ENCODE results near the gene ATP6AP1. TPM values are rescaled to one million over a fixed set of nuclear protein-coding genes. Genes with fewer than 3 reads are reported as not detected.

The ATP6AP1 gene
- total and polyA plus RNA-seq, 5 experiments from 2014 or later = 51.9 to 111 (median 84.7) TPM

- Mint-ChIP-seq H3K36me3 (peaks cover 0 to 12% (median 0%) of the 10 kb centered on the region in 3 donors), H3K27ac (peak overlapping the region in 5 of 10 donors; percentile 17 to 85 (median 55)), H3K4me3 (peak overlapping the region in 3 of 10 donors; percentile 7 to 78 (median 34)), H3K9me3 (no peaks in the 10 kb centered on the region), H3K4me1 (peaks cover 4 to 40% (median 27%) of the 10 kb centered on the region in 4 donors), H3K27me3 (no peaks in the 10 kb centered on the region)
- no peak for DNase-seq
- POLR2A ChIA-PET = interaction anchor here (0.7 to 2.6 kb wide), 8 partner anchors 10 to 49 kb away, joined by 3 to 11 read pairs (median 6); partner anchors contain the start of genes PLXNA3 and SLC10A3
- no peak for ATAC-seq
Observed at GRCh38 chrX:154441984-154442707, 13.7 kb downstream of the ATP6AP1 start.

GRCh38 chrX:154443479-154443910 lies 15.0 kb downstream of the ATP6AP1 start:
- POLR2A ChIA-PET = interaction anchor here (0.7 to 2.4 kb wide), 8 partner anchors 9 to 64 kb away, joined by 3 to 8 read pairs (median 3); partner anchors contain the start of genes EMD, SLC10A3 and UBL4A
- H3K27me3 Mint-ChIP-seq = no peaks in the 10 kb centered on the region
- no peak for DNase-seq
- ATAC-seq = peak; percentile 18 to 21
- no peaks in the 10 kb centered on the region for H3K9me3 Mint-ChIP-seq
- H3K4me3 Mint-ChIP-seq = peak overlapping the region; percentile 54 to 85 (median 77)
- H3K4me1 Mint-ChIP-seq = peaks cover 1 to 36% (median 19%) of the 10 kb centered on the region in 4 donors
- H3K36me3 Mint-ChIP-seq = peaks cover 0 to 16% (median 0%) of the 10 kb centered on the region in 3 donors
- H3K27ac Mint-ChIP-seq = peak overlapping the region; percentile 45 to 95 (median 79)

GRCh38 chrX:154443992-154444754 lies 15.7 kb downstream of the ATP6AP1 start, which contains the start of gene FAM50A:
Gene FAM50A, plus strand, starts transcription at chrX:154444141. Its CDS starts 95 bp downstream, at chrX:154444236.
- H3K36me3 Mint-ChIP-seq = peaks cover 0 to 15% (median 0%) of the 10 kb centered on the region in 3 donors
- peaks cover 1 to 31% (median 15%) of the 10 kb centered on the region in 4 donors for H3K4me1 Mint-ChIP-seq
- no peaks in the 10 kb centered on the region for H3K9me3 Mint-ChIP-seq
- POLR2A ChIA-PET = interaction anchor here (0.8 to 2.4 kb wide), 7 partner anchors 8 to 47 kb away, joined by 3 to 10 read pairs (median 3); partner anchors contain the start of genes PLXNA3, SLC10A3 and UBL4A
- ATAC-seq (peak; percentile 81 to 83), DNase-seq (peak; percentile 50 to 78 (median 60))
- H3K27ac Mint-ChIP-seq = peak within 1 kb of the TSS; percentile 45 to 95 (median 79)
- no peaks in the 10 kb centered on the region for H3K27me3 Mint-ChIP-seq
- peak within 1 kb of the TSS; percentile 54 to 85 (median 77) for H3K4me3 Mint-ChIP-seq

GRCh38 chrX:154444755-154445246 lies 16.3 kb downstream of the ATP6AP1 start:
- ATAC-seq (no peak), DNase-seq (peak in 1 of 10 donors; percentile 58)
- Mint-ChIP-seq H3K4me3 (peak overlapping the region in 7 of 10 donors; percentile 8 to 53 (median 34)), H3K36me3 (peaks cover 0 to 14% (median 0%) of the 10 kb centered on the region in 3 donors), H3K9me3 (no peaks in the 10 kb centered on the region), H3K27ac (peak overlapping the region in 4 of 10 donors; percentile 15 to 72 (median 28)), H3K4me1 (peaks cover 1 to 28% (median 15%) of the 10 kb centered on the region in 4 donors), H3K27me3 (no peaks in the 10 kb centered on the region)
- POLR2A ChIA-PET = interaction anchor here (0.7 to 2.4 kb wide), 4 partner anchors 13 to 47 kb away, joined by 3 to 10 read pairs (median 5); partner anchors contain the start of genes PLXNA3, RPL10 and UBL4A

- H3K27ac Mint-ChIP-seq = no peak overlapping the region
- POLR2A ChIA-PET = interaction anchor here (0.7 to 2.4 kb wide), 3 partner anchors 12 to 48 kb away, joined by 3 to 10 read pairs (median 3); partner anchors contain the start of genes PLXNA3 and RPL10
- H3K27me3 Mint-ChIP-seq = no peaks in the 10 kb centered on the region
- no peak for DNase-seq
- peaks cover 0 to 17% (median 0%) of the 10 kb centered on the region in 3 donors for H3K36me3 Mint-ChIP-seq
- H3K9me3 Mint-ChIP-seq = no peaks in the 10 kb centered on the region
- peak overlapping the region in 4 of 10 donors; percentile 15 to 67 (median 34) for H3K4me3 Mint-ChIP-seq
- no peak for ATAC-seq
- H3K4me1 Mint-ChIP-seq = peaks cover 1 to 23% (median 13%) of the 10 kb centered on the region in 4 donors
Observed at GRCh38 chrX:154445776-154446175, 17.3 kb downstream of the ATP6AP1 start.

- Mint-ChIP-seq H3K36me3 (peaks cover 0 to 18% (median 0%) of the 10 kb centered on the region in 3 donors), H3K4me3 (no peak overlapping the region), H3K27me3 (no peaks in the 10 kb centered on the region), H3K4me1 (peaks cover 1 to 18% (median 10%) of the 10 kb centered on the region in 4 donors), H3K27ac (peak overlapping the region in 1 of 10 donors; percentile 40), H3K9me3 (no peaks in the 10 kb centered on the region)
- POLR2A ChIA-PET = interaction anchor here (1.2 kb wide), 1 partner anchor 17 kb away, joined by 3 read pairs; no protein-coding TSS in a partner anchor
- DNase-seq (peak in 1 of 10 donors; percentile 21), ATAC-seq (no peak)
Observed at GRCh38 chrX:154446430-154446829, 18.0 kb downstream of the ATP6AP1 start.

GRCh38 chrX:154448484-154448883 lies 20.0 kb downstream of the ATP6AP1 start:
- H3K4me1 Mint-ChIP-seq = peaks cover 1 to 11% (median 4%) of the 10 kb centered on the region in 4 donors
- H3K27me3 Mint-ChIP-seq = no peaks in the 10 kb centered on the region
- no peak overlapping the region for H3K4me3 Mint-ChIP-seq
- ATAC-seq (no peak), DNase-seq (no peak)
- peaks cover 0 to 20% (median 0%) of the 10 kb centered on the region in 3 donors for H3K36me3 Mint-ChIP-seq
- H3K27ac Mint-ChIP-seq = no peak overlapping the region
- POLR2A ChIA-PET = no interaction called here
- no peaks in the 10 kb centered on the region for H3K9me3 Mint-ChIP-seq

- H3K27me3 Mint-ChIP-seq = no peaks in the 10 kb centered on the region
- peaks cover 0 to 20% (median 0%) of the 10 kb centered on the region in 3 donors for H3K36me3 Mint-ChIP-seq
- POLR2A ChIA-PET = no interaction called here
- no peak overlapping the region for H3K4me3 Mint-ChIP-seq
- no peaks in the 10 kb centered on the region for H3K9me3 Mint-ChIP-seq
- peak in 1 of 10 donors; percentile 11 for DNase-seq
- H3K4me1 Mint-ChIP-seq = peaks cover 0 to 10% (median 4%) of the 10 kb centered on the region in 4 donors
- H3K27ac Mint-ChIP-seq = no peak overlapping the region
- ATAC-seq = no peak
Observed at GRCh38 chrX:154449618-154450017, 21.1 kb downstream of the ATP6AP1 start.

GRCh38 chrX:154450312-154450711 lies 21.8 kb downstream of the ATP6AP1 start:
- H3K27me3 Mint-ChIP-seq = no peaks in the 10 kb centered on the region
- POLR2A ChIA-PET = no interaction called here
- no peak for ATAC-seq
- no peak overlapping the region for H3K4me3 Mint-ChIP-seq
- no peak overlapping the region for H3K27ac Mint-ChIP-seq
- peaks cover 0 to 20% (median 0%) of the 10 kb centered on the region in 3 donors for H3K36me3 Mint-ChIP-seq
- H3K9me3 Mint-ChIP-seq = no peaks in the 10 kb centered on the region
- H3K4me1 Mint-ChIP-seq = peaks cover 0 to 7% (median 4%) of the 10 kb centered on the region in 4 donors
- peak in 1 of 10 donors; percentile 45 for DNase-seq

GRCh38 chrX:154452823-154453222 lies 24.3 kb downstream of the ATP6AP1 start:
- Mint-ChIP-seq H3K9me3 (peaks cover 0 to 3% (median 0%) of the 10 kb centered on the region in 9 donors), H3K4me3 (no peak overlapping the region), H3K27ac (peak overlapping the region in 1 of 10 donors; percentile 39), H3K36me3 (peaks cover 0 to 10% (median 0%) of the 10 kb centered on the region in 3 donors), H3K27me3 (no peaks in the 10 kb centered on the region), H3K4me1 (peaks cover 5 to 6% (median 6%) of the 10 kb centered on the region in 4 donors)
- DNase-seq (no peak), ATAC-seq (no peak)
- POLR2A ChIA-PET = interaction anchor here (0.5 to 1.3 kb wide), 2 partner anchors 9 to 13 kb away, joined by 3 read pairs; partner anchors contain the start of gene FAM50A

- DNase-seq (peak in 9 of 10 donors; percentile 45 to 80 (median 61)), ATAC-seq (peak; percentile 71 to 72)
- peaks cover 8 to 25% (median 18%) of the 10 kb centered on the region in 4 donors for H3K4me1 Mint-ChIP-seq
- peaks cover 0 to 3% (median 0%) of the 10 kb centered on the region in 9 donors for H3K9me3 Mint-ChIP-seq
- no peaks in the 10 kb centered on the region for H3K27me3 Mint-ChIP-seq
- H3K36me3 Mint-ChIP-seq = peaks cover 0 to 8% (median 0%) of the 10 kb centered on the region in 3 donors
- H3K4me3 Mint-ChIP-seq = peak overlapping the region; percentile 89 to 99 (median 93)
- POLR2A ChIA-PET = interaction anchor here (0.6 to 3.1 kb wide), 12 partner anchors 10 to 58 kb away, joined by 3 to 14 read pairs (median 8); partner anchors contain the start of genes ATP6AP1, FAM50A, RPL10 and SLC10A3
- peak overlapping the region; percentile 58 to 99 (median 94) for H3K27ac Mint-ChIP-seq
Observed at GRCh38 chrX:154457491-154458115, 29.1 kb downstream of the ATP6AP1 start.

Data from naive thymus-derived CD8-positive, alpha-beta T cell (primary cell).